H1 (cell line): ENCODE results near the gene CREB1. TPM values are rescaled to one million over a fixed set of nuclear protein-coding genes. Genes with fewer than 3 reads are reported as not detected.

Experiments used
- CHD2 ChIP-seq: IDR thresholded peaks from 2 replicates; pipeline ENCODE4 v1.6.1; 2012; ENCODE audit warnings: low read length, improper control_type of control experiment
- KDM1A ChIP-seq: fragments of 200-600, 300-600 bp; sonication (generic); IDR thresholded peaks from 2 replicates; pipeline ENCODE4 v1.7.1; 2016; ENCODE audit warnings: mild to moderate bottlenecking, low read length, borderline replicate concordance
- KDM4A ChIP-seq: IDR thresholded peaks from one replicate; pipeline ENCODE4 v1.7.1; 2012; ENCODE audit warnings: low read depth, mild to moderate bottlenecking, moderate library complexity, low read length, inconsistent platforms; ENCODE audit not compliant: severe bottlenecking
- KDM5A ChIP-seq: fragments of 200-600 bp; IDR thresholded peaks from 2 replicates; pipeline ENCODE4 v1.7.1; 2012; ENCODE audit warnings: mild to moderate bottlenecking, low read length, inconsistent platforms, mixed read lengths
- SIX5 ChIP-seq: IDR thresholded peaks from 2 replicates; pipeline ENCODE4 v1.6.1; 2011; ENCODE audit warnings: mild to moderate bottlenecking, low read depth, low read length
- SP2 ChIP-seq: IDR thresholded peaks from 2 replicates; pipeline ENCODE4 v1.6.1; 2012; ENCODE audit warnings: mild to moderate bottlenecking, low read length, inconsistent platforms
- polyA plus RNA-seq, 7 experiments: library from polyadenylated mRNA; depleted of rRNA in 3 of 7; stranded (reverse) in 5 of 7; unstranded in 2 of 7; fragments of >200 nt in 5 of 7; fragments of 200-250 nt in 2 of 7; gene quantifications; 1 replicate in 5 of 7; 2 replicates in 1 of 7; 4 replicates in 1 of 7; pipeline versions ENCODE4 v1.2.1 to v1.2.3, GENCODE V29; 2011 to 2013; ENCODE audit warnings: missing spikeins in 2 of 7, mixed read lengths in 2 of 7
- total RNA-seq: library from RNA; stranded (reverse); fragmentation: NEBNext Ultra II Directional; extraction: Animal tissue kit (Norgen Biotek cat#: 25700); gene quantifications from 2 replicates; pipeline ENCODE4 v1.2.1, GENCODE V29; 2021
- TF ChIP-seq, protein P1 (sequence below): fragments of 300-600 bp; sonication (generic); IDR thresholded peaks from 2 replicates; pipeline ENCODE4 v1.7.1; 2012; ENCODE audit warnings: low read length, moderate library complexity, mild to moderate bottlenecking, inconsistent platforms; ENCODE audit not compliant: insufficient replicate concordance
- TF ChIP-seq, protein P2 (sequence below): IDR thresholded peaks from 2 replicates; pipeline ENCODE4 v1.6.1; 2012; ENCODE audit warnings: inconsistent platforms
- TF ChIP-seq, protein P3 (sequence below): IDR thresholded peaks from 2 replicates; pipeline ENCODE4 v1.6.1; 2011; ENCODE audit warnings: low read length, improper control_type of control experiment

Gene CREB1
- total and polyA plus RNA-seq, 2 of the 8 experiments (the other 6 are each of a cell fraction or from before 2014, with no cell fraction given), result 46.3 to 99.0 TPM

DNA sequence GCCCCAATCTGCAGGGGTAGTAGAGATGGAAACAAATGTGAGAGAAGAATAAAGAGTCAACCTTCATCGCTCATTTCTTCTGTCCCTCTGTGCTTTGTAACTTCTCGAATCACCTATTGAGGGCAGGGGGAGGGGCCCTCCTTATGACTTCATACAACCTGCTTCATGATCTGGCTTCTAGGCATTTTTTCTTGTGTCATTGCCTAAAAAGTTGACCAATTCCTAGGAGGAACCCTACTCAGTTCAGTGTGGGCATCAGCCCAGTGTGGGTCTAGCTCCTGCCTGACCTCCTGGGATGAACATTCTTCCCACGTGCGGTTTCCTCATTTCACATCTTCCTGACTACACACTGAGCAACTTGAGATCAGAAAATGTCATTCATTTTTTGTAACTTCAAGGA, 46.3 kb upstream of the CREB1 start (continued):
- TF ChIP-seq, protein P1, sequence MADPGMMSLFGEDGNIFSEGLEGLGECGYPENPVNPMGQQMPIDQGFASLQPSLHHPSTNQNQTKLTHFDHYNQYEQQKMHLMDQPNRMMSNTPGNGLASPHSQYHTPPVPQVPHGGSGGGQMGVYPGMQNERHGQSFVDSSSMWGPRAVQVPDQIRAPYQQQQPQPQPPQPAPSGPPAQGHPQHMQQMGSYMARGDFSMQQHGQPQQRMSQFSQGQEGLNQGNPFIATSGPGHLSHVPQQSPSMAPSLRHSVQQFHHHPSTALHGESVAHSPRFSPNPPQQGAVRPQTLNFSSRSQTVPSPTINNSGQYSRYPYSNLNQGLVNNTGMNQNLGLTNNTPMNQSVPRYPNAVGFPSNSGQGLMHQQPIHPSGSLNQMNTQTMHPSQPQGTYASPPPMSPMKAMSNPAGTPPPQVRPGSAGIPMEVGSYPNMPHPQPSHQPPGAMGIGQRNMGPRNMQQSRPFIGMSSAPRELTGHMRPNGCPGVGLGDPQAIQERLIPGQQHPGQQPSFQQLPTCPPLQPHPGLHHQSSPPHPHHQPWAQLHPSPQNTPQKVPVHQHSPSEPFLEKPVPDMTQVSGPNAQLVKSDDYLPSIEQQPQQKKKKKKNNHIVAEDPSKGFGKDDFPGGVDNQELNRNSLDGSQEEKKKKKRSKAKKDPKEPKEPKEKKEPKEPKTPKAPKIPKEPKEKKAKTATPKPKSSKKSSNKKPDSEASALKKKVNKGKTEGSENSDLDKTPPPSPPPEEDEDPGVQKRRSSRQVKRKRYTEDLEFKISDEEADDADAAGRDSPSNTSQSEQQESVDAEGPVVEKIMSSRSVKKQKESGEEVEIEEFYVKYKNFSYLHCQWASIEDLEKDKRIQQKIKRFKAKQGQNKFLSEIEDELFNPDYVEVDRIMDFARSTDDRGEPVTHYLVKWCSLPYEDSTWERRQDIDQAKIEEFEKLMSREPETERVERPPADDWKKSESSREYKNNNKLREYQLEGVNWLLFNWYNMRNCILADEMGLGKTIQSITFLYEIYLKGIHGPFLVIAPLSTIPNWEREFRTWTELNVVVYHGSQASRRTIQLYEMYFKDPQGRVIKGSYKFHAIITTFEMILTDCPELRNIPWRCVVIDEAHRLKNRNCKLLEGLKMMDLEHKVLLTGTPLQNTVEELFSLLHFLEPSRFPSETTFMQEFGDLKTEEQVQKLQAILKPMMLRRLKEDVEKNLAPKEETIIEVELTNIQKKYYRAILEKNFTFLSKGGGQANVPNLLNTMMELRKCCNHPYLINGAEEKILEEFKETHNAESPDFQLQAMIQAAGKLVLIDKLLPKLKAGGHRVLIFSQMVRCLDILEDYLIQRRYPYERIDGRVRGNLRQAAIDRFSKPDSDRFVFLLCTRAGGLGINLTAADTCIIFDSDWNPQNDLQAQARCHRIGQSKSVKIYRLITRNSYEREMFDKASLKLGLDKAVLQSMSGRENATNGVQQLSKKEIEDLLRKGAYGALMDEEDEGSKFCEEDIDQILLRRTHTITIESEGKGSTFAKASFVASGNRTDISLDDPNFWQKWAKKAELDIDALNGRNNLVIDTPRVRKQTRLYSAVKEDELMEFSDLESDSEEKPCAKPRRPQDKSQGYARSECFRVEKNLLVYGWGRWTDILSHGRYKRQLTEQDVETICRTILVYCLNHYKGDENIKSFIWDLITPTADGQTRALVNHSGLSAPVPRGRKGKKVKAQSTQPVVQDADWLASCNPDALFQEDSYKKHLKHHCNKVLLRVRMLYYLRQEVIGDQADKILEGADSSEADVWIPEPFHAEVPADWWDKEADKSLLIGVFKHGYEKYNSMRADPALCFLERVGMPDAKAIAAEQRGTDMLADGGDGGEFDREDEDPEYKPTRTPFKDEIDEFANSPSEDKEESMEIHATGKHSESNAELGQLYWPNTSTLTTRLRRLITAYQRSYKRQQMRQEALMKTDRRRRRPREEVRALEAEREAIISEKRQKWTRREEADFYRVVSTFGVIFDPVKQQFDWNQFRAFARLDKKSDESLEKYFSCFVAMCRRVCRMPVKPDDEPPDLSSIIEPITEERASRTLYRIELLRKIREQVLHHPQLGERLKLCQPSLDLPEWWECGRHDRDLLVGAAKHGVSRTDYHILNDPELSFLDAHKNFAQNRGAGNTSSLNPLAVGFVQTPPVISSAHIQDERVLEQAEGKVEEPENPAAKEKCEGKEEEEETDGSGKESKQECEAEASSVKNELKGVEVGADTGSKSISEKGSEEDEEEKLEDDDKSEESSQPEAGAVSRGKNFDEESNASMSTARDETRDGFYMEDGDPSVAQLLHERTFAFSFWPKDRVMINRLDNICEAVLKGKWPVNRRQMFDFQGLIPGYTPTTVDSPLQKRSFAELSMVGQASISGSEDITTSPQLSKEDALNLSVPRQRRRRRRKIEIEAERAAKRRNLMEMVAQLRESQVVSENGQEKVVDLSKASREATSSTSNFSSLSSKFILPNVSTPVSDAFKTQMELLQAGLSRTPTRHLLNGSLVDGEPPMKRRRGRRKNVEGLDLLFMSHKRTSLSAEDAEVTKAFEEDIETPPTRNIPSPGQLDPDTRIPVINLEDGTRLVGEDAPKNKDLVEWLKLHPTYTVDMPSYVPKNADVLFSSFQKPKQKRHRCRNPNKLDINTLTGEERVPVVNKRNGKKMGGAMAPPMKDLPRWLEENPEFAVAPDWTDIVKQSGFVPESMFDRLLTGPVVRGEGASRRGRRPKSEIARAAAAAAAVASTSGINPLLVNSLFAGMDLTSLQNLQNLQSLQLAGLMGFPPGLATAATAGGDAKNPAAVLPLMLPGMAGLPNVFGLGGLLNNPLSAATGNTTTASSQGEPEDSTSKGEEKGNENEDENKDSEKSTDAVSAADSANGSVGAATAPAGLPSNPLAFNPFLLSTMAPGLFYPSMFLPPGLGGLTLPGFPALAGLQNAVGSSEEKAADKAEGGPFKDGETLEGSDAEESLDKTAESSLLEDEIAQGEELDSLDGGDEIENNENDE, result no peak
- TF ChIP-seq KDM1A (no peak), SP2 (no peak), CHD2 (no peak), SIX5 (no peak), KDM5A (no peak), KDM4A (no peak)
- TF ChIP-seq, protein P2, sequence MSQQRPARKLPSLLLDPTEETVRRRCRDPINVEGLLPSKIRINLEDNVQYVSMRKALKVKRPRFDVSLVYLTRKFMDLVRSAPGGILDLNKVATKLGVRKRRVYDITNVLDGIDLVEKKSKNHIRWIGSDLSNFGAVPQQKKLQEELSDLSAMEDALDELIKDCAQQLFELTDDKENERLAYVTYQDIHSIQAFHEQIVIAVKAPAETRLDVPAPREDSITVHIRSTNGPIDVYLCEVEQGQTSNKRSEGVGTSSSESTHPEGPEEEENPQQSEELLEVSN, result no peak
- TF ChIP-seq, protein P3, sequence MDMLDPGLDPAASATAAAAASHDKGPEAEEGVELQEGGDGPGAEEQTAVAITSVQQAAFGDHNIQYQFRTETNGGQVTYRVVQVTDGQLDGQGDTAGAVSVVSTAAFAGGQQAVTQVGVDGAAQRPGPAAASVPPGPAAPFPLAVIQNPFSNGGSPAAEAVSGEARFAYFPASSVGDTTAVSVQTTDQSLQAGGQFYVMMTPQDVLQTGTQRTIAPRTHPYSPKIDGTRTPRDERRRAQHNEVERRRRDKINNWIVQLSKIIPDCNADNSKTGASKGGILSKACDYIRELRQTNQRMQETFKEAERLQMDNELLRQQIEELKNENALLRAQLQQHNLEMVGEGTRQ, result no peak
